Parathyroid adenoma (tissue), 2 donors: ENCODE results near the gene CAMSAP1.

Experiments
- H2AFZ ChIP-seq: fragments of 300-600 bp; sonication (generic); one replicate; pipeline ENCODE4 v1.7.0; 2017; ENCODE audit warnings: antibody characterized with exemption, mild to moderate bottlenecking
- H3K27ac ChIP-seq: fragments of 300-600 bp; sonication (generic); one replicate; pipeline ENCODE4 v1.7.0; 2017
- H3K27me3 ChIP-seq: fragments of 300-600 bp; sonication (generic); one replicate; pipeline ENCODE4 v1.7.0; 2017; ENCODE audit warnings: low read length; ENCODE audit not compliant: control insufficient read depth, insufficient read depth
- H3K36me3 ChIP-seq: fragments of 300-600 bp; sonication (generic); one replicate; pipeline ENCODE4 v1.7.0; 2017; ENCODE audit warnings: low read length; ENCODE audit not compliant: control insufficient read depth, insufficient read depth
- H3K4me1 ChIP-seq: fragments of 300-600 bp; sonication (generic); one replicate; pipeline ENCODE4 v1.7.0; 2017; ENCODE audit warnings: control low read depth
- H3K4me2 ChIP-seq: fragments of 300-600 bp; sonication (generic); one replicate; pipeline ENCODE4 v1.7.0; 2017; ENCODE audit warnings: low read length
- H3K4me3 ChIP-seq: fragments of 300-600 bp; sonication (generic); one replicate; pipeline ENCODE4 v1.7.0; 2017; ENCODE audit warnings: low read depth, low read length
- H3K79me2 ChIP-seq: fragments of 300-600 bp; sonication (generic); one replicate; pipeline ENCODE4 v1.7.0; 2017; ENCODE audit warnings: control low read depth
- H3K9ac ChIP-seq: fragments of 300-600 bp; sonication (generic); one replicate; pipeline ENCODE4 v1.7.0; 2017; ENCODE audit warnings: mild to moderate bottlenecking
- H3K9me3 ChIP-seq: fragments of 300-600 bp; sonication (generic); one replicate; pipeline ENCODE4 v1.7.0; 2017; ENCODE audit warnings: low read length; ENCODE audit not compliant: control insufficient read depth
- CTCF ChIP-seq: fragments of 300-600 bp; sonication (generic); IDR thresholded peaks from one replicate; pipeline ENCODE4 v1.7.0; 2017; ENCODE audit warnings: antibody characterized with exemption, mild to moderate bottlenecking
- donor health status: primary hyperparathyroidism.

The CAMSAP1 gene

GRCh38 chr9:135810806-135811575 is 96.4 kb downstream of the CAMSAP1 start:
- Histone ChIP-seq H3K27ac (no peak overlapping the region), H2AFZ (no peak overlapping the region), H3K9ac (no peak overlapping the region), H3K4me3 (no peak overlapping the region), H3K36me3 (no peaks in the 10 kb centered on the region), H3K79me2 (no peaks in the 10 kb centered on the region), H3K4me1 (no peaks in the 10 kb centered on the region), H3K4me2 (no peak overlapping the region), H3K9me3 (no peaks in the 10 kb centered on the region), H3K27me3 (no peaks in the 10 kb centered on the region)
- TF ChIP-seq CTCF = no peak

GRCh38 chr9:135809166-135809565 is 98.2 kb downstream of the CAMSAP1 start:
- Histone ChIP-seq H3K9ac (no peak overlapping the region), H3K9me3 (no peaks in the 10 kb centered on the region), H3K79me2 (no peaks in the 10 kb centered on the region), H3K4me3 (no peak overlapping the region), H3K36me3 (no peaks in the 10 kb centered on the region), H2AFZ (no peak overlapping the region), H3K27me3 (no peaks in the 10 kb centered on the region), H3K4me2 (no peak overlapping the region), H3K4me1 (no peaks in the 10 kb centered on the region), H3K27ac (no peak overlapping the region)
- no peak for TF ChIP-seq CTCF

- Histone ChIP-seq H3K27me3 (no peaks in the 10 kb centered on the region), H3K4me2 (no peak overlapping the region), H3K27ac (no peak overlapping the region), H3K79me2 (no peaks in the 10 kb centered on the region), H3K9me3 (no peaks in the 10 kb centered on the region), H2AFZ (no peak overlapping the region), H3K4me1 (no peaks in the 10 kb centered on the region), H3K36me3 (no peaks in the 10 kb centered on the region), H3K4me3 (no peak overlapping the region), H3K9ac (no peak overlapping the region)
- TF ChIP-seq CTCF = no peak
These were observed 101.8 kb downstream of the CAMSAP1 start for GRCh38 chr9:135805422-135806022.

GRCh38 chr9:135804581-135805421 is 102.5 kb downstream of the CAMSAP1 start:
- Histone ChIP-seq H2AFZ (no peak overlapping the region), H3K4me3 (no peak overlapping the region), H3K9me3 (no peaks in the 10 kb centered on the region), H3K4me1 (no peaks in the 10 kb centered on the region), H3K9ac (no peak overlapping the region), H3K27ac (no peak overlapping the region), H3K36me3 (no peaks in the 10 kb centered on the region), H3K27me3 (no peaks in the 10 kb centered on the region), H3K4me2 (no peak overlapping the region), H3K79me2 (no peaks in the 10 kb centered on the region)
- TF ChIP-seq CTCF = no peak
